PC-3 (cell line): ENCODE results near the gene LYZL6.

ENCODE experiments used
- CTCF ChIP-seq: fragments of 300-600 bp; sonication (generic); conservative IDR thresholded peaks from 2 replicates; pipeline ENCODE4 v1.5.1; 2017; ENCODE audit warnings: antibody characterized with exemption, low read depth, mild to moderate bottlenecking, low read length
- EZH2 ChIP-seq: fragments of 300-600 bp; sonication (generic); IDR thresholded peaks from one replicate; pipeline ENCODE4 v1.6.1; 2017; ENCODE audit warnings: antibody characterized with exemption, mild to moderate bottlenecking, low read length; ENCODE audit not compliant: unreplicated experiment
- EZH2phosphoT487 ChIP-seq: fragments of 300-600 bp; sonication (generic); IDR thresholded peaks from 2 replicates; pipeline ENCODE4 v1.6.1; 2018; ENCODE audit warnings: mild to moderate bottlenecking, antibody characterized with exemption, low read length, borderline replicate concordance

GRCh38 chr17:35942588-35943186 is 826 bp downstream of the LYZL6 start:
- TF ChIP-seq CTCF (no peak), EZH2phosphoT487 (no peak), EZH2 (no peak)
